ENCODE results near the gene SIK1.
"Not testable (repeated sequence)": the region's sequence is repeated elsewhere in the genome, so short reads cannot be mapped to it uniquely, and the experiment has no call there.

Gene SIK1

GRCh38 chr21:43440835-43441727 lies 14.2 kb upstream of the SIK1 start:
- DNase-seq (ENCODE audit: insufficient read length, low spot score); FAIRE-seq: not testable (repeated sequence)

DNA sequence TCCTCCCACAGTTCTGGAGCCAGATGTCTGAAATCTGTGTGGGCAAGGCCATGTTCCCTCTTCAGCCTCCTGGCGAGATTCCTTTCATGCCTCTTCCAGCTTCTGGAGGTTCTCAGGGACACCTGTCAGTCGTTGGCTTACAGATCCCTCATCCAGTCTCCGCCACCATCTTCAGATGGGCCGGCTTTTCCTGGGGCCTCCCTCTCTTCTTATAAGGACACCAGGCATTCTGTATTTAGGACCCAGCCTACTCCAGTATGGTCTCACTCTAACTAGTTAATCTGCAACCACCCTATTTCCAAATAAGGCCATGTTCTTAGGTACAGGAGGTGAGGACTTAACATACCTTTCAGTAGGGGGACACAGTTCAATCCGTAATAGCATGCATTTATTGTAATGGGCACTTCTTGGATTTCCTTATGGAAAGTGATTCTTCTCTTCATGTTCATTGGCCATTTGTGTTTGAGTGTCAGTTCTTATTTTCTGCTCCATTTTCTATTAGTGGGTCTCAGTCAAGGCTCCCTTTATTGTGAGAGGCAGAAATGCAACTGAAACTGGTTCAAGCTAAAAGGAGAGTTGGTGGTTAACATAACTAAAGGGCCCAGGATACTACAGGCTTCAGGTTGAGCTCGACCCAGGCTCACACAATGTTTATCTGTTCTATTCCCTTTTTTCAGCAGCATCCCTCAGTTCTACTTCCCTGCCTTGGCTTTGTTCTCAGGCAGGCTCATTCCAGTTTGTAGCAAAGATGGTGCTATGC lies 12.6 kb upstream of the SIK1 start:
- FAIRE-seq; DNase-seq (ENCODE audit: insufficient read length, low spot score): not testable (repeated sequence)

DNA sequence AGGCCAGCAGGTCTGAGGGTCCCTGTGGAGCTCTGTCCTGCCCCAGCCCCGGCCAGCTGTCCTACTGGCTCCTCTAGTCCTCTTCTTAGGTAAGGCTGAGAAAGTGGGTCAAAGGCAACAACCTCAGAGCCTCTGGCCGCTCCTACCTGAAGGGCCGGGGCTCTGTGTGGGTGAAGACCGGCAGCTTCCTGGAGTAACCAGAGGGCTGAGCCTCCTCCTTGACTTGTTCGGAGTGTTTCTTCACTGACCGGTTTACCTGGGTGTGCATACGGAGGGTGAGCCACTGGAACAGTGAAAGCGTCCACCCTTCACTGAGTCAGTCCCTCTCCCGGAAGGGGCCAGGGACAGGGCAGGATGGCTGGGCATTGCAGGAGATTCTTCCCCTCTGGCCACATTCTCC lies 9.3 kb upstream of the SIK1 start:
- DNase-seq (ENCODE audit: insufficient read length, low spot score); FAIRE-seq: not testable (repeated sequence)

DNA sequence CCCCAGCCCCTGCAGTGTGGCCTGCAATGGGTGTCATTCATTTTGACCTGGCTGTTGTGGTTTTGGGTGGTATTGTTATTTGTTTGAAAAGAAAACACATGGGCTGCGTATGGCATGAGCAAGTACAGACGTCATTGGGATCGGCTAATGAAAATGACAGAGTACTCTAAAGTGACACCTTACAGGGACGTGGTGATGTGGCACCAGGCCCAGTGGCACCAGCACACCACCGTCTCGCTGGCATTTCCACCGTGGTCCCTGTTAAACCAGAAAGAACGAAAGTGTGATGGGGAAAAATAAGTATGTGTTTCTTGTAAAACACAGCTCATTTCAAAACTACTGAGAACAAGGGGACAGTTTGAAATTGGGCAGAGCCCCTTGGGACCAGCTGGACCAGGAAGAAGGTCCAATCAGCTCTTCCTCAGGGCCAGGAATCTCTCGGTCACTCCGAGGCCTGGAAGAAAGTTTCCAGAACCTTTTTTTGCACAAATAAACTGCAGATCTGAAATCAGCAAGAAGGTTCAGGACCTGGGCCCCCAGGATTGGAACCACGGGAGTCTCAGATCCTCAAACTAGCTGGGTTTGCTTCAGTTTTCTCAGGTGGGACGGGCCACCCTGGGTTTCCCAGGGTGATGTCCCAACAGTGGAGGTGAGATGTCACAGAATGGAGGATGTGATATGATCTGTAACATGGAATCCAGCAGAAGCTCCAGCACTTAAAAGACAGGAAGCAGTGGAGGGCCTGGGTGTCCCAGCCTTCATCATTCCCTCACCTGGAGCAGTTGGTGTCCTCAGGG lies 6.6 kb upstream of the SIK1 start:
- not testable (repeated sequence) for DNase-seq (ENCODE audit: insufficient read length, low spot score); FAIRE-seq

DNA sequence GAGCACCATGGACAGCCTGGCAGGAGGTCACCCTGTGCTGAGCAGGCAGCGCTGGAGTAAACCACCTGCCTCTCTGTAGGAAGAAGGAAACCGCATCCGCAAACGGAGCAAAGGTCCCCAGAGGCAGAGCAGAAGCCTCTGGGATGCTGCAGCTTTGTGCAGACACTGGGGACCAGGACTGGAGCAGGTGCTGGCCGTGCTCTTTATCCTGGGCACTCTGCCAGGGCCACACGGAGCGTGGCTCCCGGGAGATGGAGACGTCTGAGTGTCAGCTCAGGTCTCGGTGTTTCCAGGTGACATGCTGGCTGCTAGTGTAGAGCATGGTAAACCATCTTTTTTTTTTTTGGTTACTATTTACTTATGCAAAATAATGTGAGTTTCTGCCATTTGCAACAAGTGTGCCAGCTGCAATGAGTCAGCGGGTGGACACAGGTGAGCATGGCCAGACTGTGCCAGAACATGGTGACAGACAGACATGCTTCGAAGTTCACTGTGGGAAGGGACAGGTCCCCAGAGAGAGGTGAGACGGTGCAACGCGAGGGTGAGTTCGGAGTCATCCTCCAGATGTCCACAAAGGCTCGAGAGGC lies 4.0 kb upstream of the SIK1 start:
- not testable (repeated sequence) for FAIRE-seq; DNase-seq (ENCODE audit: insufficient read length, low spot score)

GRCh38 chr21:43428964-43429363 lies 2.0 kb upstream of the SIK1 start:
- FAIRE-seq: not testable (repeated sequence)

GRCh38 chr21:43427242-43427559 lies 270 bp upstream of the SIK1 start:
- FAIRE-seq; DNase-seq (ENCODE audit: insufficient read length, low spot score): not testable (repeated sequence)

More at GRCh38 chr21:43428964-43429363, 2.0 kb upstream of the SIK1 start:
- DNase-seq (ENCODE audit: insufficient read length, low spot score): not testable (repeated sequence)

DNA sequence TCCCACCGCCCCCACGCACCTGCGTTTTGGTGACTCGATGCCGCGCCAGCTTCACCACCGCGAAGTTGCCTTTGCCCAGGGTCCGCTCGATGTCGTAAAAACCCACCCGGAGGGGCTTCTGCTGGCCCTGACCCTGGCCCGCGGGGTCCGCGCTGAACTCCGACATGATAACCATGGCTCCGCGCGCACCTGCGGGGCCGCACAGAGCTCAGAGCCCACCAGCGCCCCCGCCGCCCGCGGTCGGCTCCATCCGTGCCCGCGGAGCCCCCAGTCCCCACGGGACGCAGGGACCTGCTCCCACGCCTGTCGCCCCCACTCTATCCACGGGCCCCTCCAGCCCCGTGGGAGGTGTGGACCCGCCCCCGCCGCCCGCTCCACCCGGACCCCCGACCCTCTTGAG lies 927 bp downstream of the SIK1 start:
- FAIRE-seq: not testable (repeated sequence)

GRCh38 chr21:43419475-43419874 lies 7.5 kb downstream of the SIK1 start:
- not testable (repeated sequence) for DNase-seq (ENCODE audit: insufficient read length, low spot score); FAIRE-seq

More for the DNA sequence above, 927 bp downstream of the SIK1 start:
- not testable (repeated sequence) for DNase-seq (ENCODE audit: insufficient read length, low spot score)

GRCh38 chr21:43414576-43414975 lies 12.4 kb downstream of the SIK1 start:
- not testable (repeated sequence) for DNase-seq (ENCODE audit: insufficient read length, low spot score); FAIRE-seq

DNA sequence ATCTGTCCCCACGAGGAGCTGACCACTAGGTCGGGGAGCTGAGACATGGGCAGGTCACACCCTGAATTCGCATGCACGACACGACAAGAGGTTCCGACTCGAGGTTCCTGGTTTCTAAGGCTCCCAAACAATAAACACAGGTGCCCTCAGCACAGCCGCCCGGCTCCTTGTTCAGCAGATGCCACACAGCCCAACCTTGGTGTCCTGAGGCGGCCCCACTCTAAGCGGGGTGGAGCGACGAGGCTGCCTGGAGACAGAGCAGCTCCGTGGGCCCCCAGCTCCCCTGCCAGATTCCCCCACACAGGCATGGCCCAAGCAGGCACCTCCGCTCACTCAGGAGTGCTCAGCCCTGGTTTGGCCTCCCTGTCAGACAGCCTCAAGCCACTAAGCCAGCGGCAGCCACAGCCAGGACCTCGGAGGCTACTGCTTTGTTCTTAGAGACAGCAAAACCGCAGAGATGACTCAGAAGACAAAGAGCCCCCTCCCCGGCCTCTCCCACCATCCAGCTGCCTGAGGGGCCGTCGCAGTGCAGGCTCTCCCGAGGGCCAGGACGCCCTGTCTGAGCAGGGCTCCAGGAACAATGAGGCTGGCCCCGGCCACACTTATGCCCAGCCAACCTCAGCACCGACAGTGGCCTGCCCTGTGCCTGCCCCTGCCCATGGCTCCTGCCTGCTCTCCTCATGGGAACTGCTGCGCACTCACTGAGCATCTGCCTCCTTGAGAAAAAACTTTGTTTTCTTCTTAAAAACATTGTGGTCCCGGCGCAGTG lies 14.7 kb downstream of the SIK1 start:
- FAIRE-seq; DNase-seq (ENCODE audit: insufficient read length, low spot score): not testable (repeated sequence)

DNA sequence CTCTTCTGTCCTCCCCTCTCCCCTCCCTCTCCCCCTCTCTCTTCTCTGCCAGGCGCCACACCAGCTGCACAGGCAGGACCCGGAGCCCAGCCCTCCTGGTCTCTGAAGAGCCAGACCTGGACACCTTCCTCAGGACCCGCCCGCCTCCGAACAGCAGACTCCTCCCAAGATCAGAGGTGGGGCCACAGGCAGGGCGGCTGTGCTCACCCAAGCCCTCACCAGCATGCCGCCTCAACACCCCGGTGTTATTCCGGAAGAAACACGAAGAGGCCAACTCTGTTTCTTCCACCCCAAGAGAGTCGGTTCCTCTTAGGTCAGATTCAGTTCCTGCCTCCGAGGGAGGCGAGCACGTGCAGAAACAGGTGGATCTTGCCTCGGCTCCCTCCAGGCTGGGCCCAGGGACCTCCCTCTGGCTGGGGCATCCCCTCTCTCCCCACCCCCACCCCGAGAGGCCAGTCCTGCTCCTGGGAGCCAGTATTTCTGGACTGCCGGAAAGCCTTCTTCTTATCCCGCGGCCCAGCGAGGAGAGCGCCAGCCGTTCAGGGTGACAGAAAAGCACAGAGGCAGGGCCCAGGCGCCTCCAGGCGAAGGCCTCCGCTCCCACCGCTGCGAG lies 16.4 kb downstream of the SIK1 start:
- not testable (repeated sequence) for FAIRE-seq

GRCh38 chr21:43407139-43407538 lies 19.8 kb downstream of the SIK1 start:
- not testable (repeated sequence) for FAIRE-seq

More for the DNA sequence above, 16.4 kb downstream of the SIK1 start:
- DNase-seq (ENCODE audit: insufficient read length, low spot score): not testable (repeated sequence)

DNA sequence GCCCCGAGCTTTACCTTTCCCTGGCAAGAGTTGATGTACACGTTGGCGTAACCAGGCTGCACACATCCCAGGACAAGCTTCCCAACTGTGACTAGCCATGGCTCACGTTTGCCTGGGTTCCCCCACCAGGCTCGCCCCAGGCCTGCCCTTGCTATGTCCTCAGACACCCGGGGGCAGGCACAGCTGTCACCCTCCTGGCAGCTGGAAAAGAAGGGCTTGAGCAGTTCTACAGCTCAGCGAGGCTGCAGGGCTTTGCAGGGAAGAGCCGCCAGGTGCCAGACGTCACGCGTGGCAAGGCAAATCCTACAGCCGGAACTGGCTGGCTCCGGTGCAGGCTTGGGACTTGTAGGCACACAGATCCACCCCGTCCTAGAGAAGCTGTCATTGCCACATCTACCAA lies 22.5 kb downstream of the SIK1 start:
- not testable (repeated sequence) for DNase-seq (ENCODE audit: insufficient read length, low spot score); FAIRE-seq

More at GRCh38 chr21:43407139-43407538, 19.8 kb downstream of the SIK1 start:
- DNase-seq (ENCODE audit: insufficient read length, low spot score): not testable (repeated sequence)

DNA sequence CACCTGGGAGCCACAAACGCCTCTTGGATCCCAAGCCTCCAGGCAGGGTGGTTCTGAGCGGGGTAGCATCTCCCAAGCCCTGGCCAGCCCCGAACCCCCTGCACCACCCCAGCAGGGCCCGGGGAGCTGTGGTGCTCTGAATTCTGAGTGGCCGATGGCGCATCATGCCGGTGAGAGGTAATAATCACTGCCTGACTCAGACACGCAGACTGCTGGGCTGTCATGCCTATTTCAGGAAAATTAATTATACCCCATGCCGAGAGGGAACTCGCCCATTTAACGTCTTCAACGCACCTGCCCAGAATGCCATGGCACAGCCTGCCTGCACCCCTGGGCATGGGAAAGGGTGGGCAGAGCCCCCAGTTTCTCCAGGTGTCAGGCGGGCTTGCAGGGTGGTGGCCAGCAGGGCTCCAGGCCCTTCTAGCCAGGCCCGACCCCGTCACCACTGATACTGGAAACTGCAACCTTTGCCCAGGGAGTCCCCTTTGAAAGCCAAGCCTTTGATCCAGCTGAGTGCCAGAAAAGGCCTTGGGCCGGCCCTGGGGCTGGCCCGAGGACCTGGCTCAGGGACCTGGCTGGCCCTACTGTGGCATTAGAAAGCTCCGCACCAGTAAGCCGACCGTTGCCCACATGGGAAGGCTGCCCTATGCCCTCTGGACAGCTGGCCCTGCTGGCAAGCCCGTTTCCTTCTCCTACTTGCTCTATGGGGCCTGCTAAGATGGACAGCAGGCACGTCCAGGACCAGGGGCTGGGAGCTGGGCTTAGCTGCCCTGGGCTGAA lies 23.1 kb downstream of the SIK1 start:
- not testable (repeated sequence) for FAIRE-seq

GRCh38 chr21:43401125-43401524 lies 25.8 kb downstream of the SIK1 start:
- DNase-seq (ENCODE audit: insufficient read length, low spot score); FAIRE-seq: not testable (repeated sequence)

More for the DNA sequence above, 23.1 kb downstream of the SIK1 start:
- not testable (repeated sequence) for DNase-seq (ENCODE audit: insufficient read length, low spot score)

DNA sequence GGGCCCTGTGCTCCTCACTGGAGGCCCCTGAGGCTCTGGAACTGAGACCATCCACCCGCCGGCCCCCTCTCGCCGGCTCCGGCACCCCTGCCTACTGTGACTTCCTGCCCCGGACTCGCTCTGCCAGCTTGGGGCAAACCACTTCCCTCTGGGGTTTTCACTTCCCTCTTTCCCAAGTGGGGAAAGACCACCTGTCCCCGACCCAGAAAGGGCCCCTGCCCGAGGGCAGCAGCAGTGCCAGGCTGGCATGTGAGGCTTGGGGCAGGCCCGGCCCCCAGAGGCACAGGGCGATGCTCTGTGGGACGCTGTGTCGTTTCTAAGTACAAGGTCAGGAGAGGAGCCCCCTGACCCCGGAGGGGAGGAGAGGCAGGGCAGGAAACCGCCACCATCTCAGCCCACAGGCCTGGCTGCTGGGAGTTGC lies 27.3 kb downstream of the SIK1 start:
- DNase-seq (ENCODE audit: insufficient read length, low spot score); FAIRE-seq: not testable (repeated sequence)

- DNase-seq (ENCODE audit: insufficient read length, low spot score); FAIRE-seq: not testable (repeated sequence)
Measured at GRCh38 chr21:43399136-43399535, 27.8 kb downstream of the SIK1 start.

Data from H54 (cell line).